Heart right ventricle (tissue), 16 donors: ENCODE results near the gene GPC5. TPM values are rescaled to one million over a fixed set of nuclear protein-coding genes. Genes with fewer than 3 reads are reported as not detected.
"Not testable (repeated sequence)": the region's sequence is repeated elsewhere in the genome, so short reads cannot be mapped to it uniquely, and the experiment has no call there.

Experiments used
- ATAC-seq, 8 donors: fragments of 200-7000 bp; cut with Tn5 transposase; one replicate each; pipeline ENCODE4 v1.9.1; 2020; ENCODE audit warnings: mild to moderate bottlenecking in 8 of 8, moderate library complexity in 8 of 8, moderate number of reproducible peaks in 1 of 8
- DNase-seq, 2 donors: peaks; one replicate each; pipeline ENCODE4 v3.0.0-alpha.2; 2020
- H3K27ac ChIP-seq, 10 donors: fragments of 200-600 bp; sonication (generic) in 2 of 10; one replicate each; pipeline versions ENCODE4 v1.5.0 to v1.8.0; 2020 to 2022; ENCODE audit warnings: mild to moderate bottlenecking in 3 of 10
- H3K27me3 ChIP-seq, 7 donors: fragments of 200-600 bp; one replicate each; pipeline ENCODE4 v1.8.0; 2021 to 2022; ENCODE audit warnings: mild to moderate bottlenecking in 2 of 7
- H3K36me3 ChIP-seq, 9 donors: fragments of 200-600 bp; sonication (generic) in 1 of 9; one replicate each; pipeline versions ENCODE4 v1.5.0 to v1.8.0; 2020 to 2022; ENCODE audit warnings: mild to moderate bottlenecking in 2 of 9
- H3K4me1 ChIP-seq, 9 donors: fragments of 200-600 bp; sonication (generic) in 1 of 9; one replicate each; pipeline versions ENCODE4 v1.5.0 to v1.8.0; 2020 to 2022; ENCODE audit warnings: mild to moderate bottlenecking in 4 of 9
- H3K4me3 ChIP-seq, 10 donors: fragments of 200-600 bp; sonication (generic) in 2 of 10; one replicate each; pipeline versions ENCODE4 v1.5.0 to v1.8.0; 2020 to 2022; ENCODE audit warnings: mild to moderate bottlenecking in 7 of 10, moderate library complexity in 2 of 10
- H3K9me3 ChIP-seq, 11 donors: fragments of 200-600 bp in 10 of 11; sonication (generic) in 2 of 11; one replicate each; pipeline versions ENCODE4 v1.5.0 to v1.8.0; 2013 to 2022; ENCODE audit warnings: mild to moderate bottlenecking in 2 of 11, control low read depth in 1 of 11, moderate library complexity in 1 of 11
- WGBS, 2 donors: extraction: QIAGEN DNeasy Blood & Tissue Kit; methylation state at CpG; one replicate each; pipeline ENCODE4 v1.1.7; 2013; ENCODE audit warnings: inconsistent platforms in 1 of 2; 5-methylcytosine and 5-hydroxymethylcytosine counted together
- intact Hi-C, 10 donors: fragments of 100-400 bp; cut with DNase I; formaldehyde crosslinking; loops; one replicate each; pipeline versions ENCODE4 v1.11.1 to v1.14.2; 2022
- polyA plus RNA-seq, 2 donors: library from polyadenylated mRNA; stranded (reverse); fragments of 200-250 nt; gene quantifications; one replicate each; pipeline ENCODE4 v1.2.3, GENCODE V29; 2013
- total RNA-seq, 10 donors: library from RNA; stranded (reverse); fragmentation: NEBNext Ultra II Directional in 3 of 10; extraction: Animal tissue kit (Norgen Biotek cat#: 25700) in 3 of 10; gene quantifications; one replicate each; pipeline versions ENCODE4 v1.2.1 to v1.2.4, GENCODE V29; 2021 to 2023
- TF ChIP-seq, protein P1 (sequence below), 9 donors: fragments of 200-600 bp; sonication (generic) in 2 of 9; IDR thresholded peaks; one replicate each; pipeline versions ENCODE4 v1.5.0 to v1.8.0; 2021 to 2022; ENCODE audit warnings: antibody characterized with exemption in 9 of 9, mild to moderate bottlenecking in 5 of 9, moderate library complexity in 1 of 9
- donor health status: Arrhythmogenic right ventricular cardiomyopathy.
- donor health status: ischemic (EF 13 %, LVEDD 7.1; RV severe dilation, severe dysfunction).
- donor health status: healthy with polysubstance abuse.
- donor health status: DM: no; HTN: yes; CAD: no.
- donor health status: DM: no; HTN: no; CAD: no.
- donor health status: ischemic (EF 25% LVEDD 6.9; RV normal size, moderate dysfunction).
- donor health status: ischemic (EF 25% LVEDD 5.7; RV mildly dilated, moderate dysfunction).
- donor health status: healthy.
- donor health status: DM: yes; HTN: yes; CAD: no.
- donor health status: Ischemic cardiomyopathy.
- donor health status: ischemic (EF 35%, LVEDD 5.7; RV mildly dilated, moderate dysfunction).
- donor health status: nonischemic (EF 11% LVEDD 7.7; RV severe dilation, severe dysfunction).
- donor health status: DM: yes; HTN: yes; CAD: no.
- donor health status: PGD.
- donor health status: ischemic (EF 29% LVEDD 5.4; RV normal size, mild dysfunction).
- donor health status: nonischemic (EF 23%, LVEDD 6.1; RV moderate dilation, normal function).

Gene GPC5
- total and polyA plus RNA-seq, 12 donors, result 0.01 to 3.5 (median 0.70) TPM; not detected in 1

DNA sequence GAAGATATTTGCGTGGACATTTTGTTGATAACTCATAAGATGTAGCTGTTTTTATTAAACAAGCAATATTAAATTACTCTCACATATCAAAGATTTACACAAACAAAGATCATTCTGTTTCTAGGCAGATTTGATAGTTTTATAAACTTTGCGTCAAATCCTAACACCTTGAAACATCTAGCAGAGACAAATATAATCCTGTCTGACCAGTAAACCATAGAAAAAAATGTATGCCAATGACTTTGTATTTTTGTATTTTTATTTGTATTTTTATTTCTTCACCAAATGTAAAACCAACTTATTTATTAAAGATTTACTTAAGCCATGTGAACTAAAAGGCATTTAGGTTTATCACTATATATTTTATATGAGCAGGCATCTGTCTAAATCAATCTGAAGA lies 494.6 kb downstream of the GPC5 start:
- H3K9me3 ChIP-seq, result peaks cover 0 to 48% (median 0%) of the 10 kb centered on the region in 11 donors
- TF ChIP-seq, protein P1, sequence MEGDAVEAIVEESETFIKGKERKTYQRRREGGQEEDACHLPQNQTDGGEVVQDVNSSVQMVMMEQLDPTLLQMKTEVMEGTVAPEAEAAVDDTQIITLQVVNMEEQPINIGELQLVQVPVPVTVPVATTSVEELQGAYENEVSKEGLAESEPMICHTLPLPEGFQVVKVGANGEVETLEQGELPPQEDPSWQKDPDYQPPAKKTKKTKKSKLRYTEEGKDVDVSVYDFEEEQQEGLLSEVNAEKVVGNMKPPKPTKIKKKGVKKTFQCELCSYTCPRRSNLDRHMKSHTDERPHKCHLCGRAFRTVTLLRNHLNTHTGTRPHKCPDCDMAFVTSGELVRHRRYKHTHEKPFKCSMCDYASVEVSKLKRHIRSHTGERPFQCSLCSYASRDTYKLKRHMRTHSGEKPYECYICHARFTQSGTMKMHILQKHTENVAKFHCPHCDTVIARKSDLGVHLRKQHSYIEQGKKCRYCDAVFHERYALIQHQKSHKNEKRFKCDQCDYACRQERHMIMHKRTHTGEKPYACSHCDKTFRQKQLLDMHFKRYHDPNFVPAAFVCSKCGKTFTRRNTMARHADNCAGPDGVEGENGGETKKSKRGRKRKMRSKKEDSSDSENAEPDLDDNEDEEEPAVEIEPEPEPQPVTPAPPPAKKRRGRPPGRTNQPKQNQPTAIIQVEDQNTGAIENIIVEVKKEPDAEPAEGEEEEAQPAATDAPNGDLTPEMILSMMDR (IDR thresholded peaks at IDR 0.05), result no peak
- H3K4me1 ChIP-seq, result no peaks in the 10 kb centered on the region
- intact Hi-C loops, result no loop called here
- H3K27ac ChIP-seq, result no peak overlapping the region
- H3K4me3 ChIP-seq, result no peak overlapping the region
- 96 to 97% methylated on average over 2 of the region's 2 CpGs for WGBS, 2 donors
- DNase-seq (no peak), ATAC-seq (no peak)
- H3K36me3 ChIP-seq, result no peaks in the 10 kb centered on the region
- H3K27me3 ChIP-seq, result no peaks in the 10 kb centered on the region

DNA sequence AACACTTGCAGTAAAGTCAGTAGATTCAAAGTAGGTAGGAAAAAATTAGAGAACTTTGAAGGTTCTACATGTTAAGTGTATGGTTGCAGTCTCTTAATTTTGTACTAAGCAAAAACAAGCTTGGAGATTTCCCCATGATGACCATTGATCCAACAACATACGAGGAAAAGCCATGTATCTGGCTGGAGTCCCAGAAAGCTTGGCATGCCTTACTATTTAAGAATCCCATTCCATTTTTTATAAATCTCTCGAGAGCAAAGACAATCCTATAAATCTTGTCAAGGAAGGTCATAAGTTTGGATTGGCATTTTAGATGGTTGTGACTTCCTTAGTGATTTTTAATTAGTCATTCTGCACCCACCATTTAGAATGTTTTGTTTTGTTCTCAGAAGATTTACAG lies 495.9 kb downstream of the GPC5 start:
- DNase-seq, result no peak
- TF ChIP-seq, protein P1 (IDR thresholded peaks at IDR 0.05), result no peak
- WGBS, 2 donors, result 9 to 12% methylated on average over 2 of the region's 2 CpGs
- Histone ChIP-seq H3K4me3 (no peak overlapping the region), H3K9me3 (peaks cover 0 to 48% (median 0%) of the 10 kb centered on the region in 11 donors), H3K27ac (no peak overlapping the region), H3K4me1 (no peaks in the 10 kb centered on the region), H3K36me3 (no peaks in the 10 kb centered on the region), H3K27me3 (no peaks in the 10 kb centered on the region)
- no peak for ATAC-seq
- intact Hi-C loops, result no loop called here

DNA sequence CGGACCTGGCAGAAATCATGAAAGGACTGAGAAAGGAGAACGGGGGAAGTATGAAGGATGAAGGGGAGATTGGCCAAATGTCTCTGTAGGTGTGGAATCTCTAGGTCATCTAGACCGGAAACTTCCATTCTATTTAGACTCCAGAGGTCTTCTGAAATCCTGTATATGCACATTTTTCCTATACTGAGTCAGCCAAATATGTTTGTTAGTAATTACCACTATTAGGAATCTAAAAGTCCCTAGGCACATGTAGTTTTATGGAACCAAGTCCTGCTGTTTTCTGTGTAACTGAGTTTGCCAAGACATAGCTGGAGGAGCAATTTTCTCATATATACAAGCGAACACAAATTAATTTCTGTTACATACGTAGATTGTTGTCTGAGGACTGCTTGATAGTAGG lies 498.1 kb downstream of the GPC5 start:
- DNase-seq, result no peak
- no peaks in the 10 kb centered on the region for H3K27me3 ChIP-seq
- WGBS, 2 donors, result 71 to 84% methylated on average over 5 of the region's 5 CpGs
- intact Hi-C loops, result no loop called here
- no peaks in the 10 kb centered on the region for H3K4me1 ChIP-seq
- no peak overlapping the region for H3K4me3 ChIP-seq
- TF ChIP-seq, protein P1 (IDR thresholded peaks at IDR 0.05), result no peak
- peaks cover 0 to 43% (median 0%) of the 10 kb centered on the region in 11 donors for H3K9me3 ChIP-seq
- no peak for ATAC-seq
- no peak overlapping the region for H3K27ac ChIP-seq
- H3K36me3 ChIP-seq, result no peaks in the 10 kb centered on the region

DNA sequence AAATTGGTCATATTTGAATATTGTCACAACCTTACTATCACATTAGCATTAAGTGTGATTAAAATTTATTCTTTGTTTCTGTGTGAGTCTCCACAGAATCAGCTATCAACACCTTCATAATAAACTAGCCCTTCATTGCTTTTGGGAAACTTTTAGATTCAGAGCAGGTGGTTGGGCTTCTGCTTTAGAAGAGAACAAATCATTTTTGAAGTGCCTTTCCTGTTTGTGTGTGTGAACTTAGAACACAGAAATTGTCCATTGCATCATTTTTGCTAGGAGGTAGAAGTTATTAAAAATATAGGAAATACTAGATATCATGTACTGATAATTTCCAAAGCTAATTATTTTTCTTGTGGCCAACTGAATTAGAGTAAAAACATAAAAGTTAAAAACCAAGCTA lies 500.6 kb downstream of the GPC5 start:
- DNase-seq, ATAC-seq, H3K27ac ChIP-seq, H3K4me1 ChIP-seq, H3K36me3 ChIP-seq, intact Hi-C loops, H3K4me3 ChIP-seq, H3K27me3 ChIP-seq: not testable (repeated sequence)
- H3K9me3 ChIP-seq, result peaks cover 0 to 19% (median 0%) of the 10 kb centered on the region in 11 donors

DNA sequence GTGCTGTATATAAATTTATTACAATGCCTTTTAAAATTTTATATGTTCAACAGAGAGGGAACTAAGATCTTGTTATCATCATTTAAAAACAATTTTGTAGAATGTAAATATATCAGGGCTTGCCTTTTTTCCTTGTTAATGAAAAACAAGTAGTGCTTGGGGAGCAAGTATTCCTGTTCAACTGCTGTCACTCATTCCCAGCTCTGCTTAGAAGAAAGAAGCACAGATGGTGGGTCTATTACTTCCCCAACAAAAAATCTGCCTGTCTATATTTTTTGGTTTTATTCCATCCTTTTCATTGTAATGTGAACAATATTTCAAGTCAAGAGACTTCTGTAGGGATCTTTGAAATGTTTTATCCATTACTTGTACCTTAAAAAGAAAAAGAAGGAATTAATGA lies 503.9 kb downstream of the GPC5 start:
- TF ChIP-seq, protein P1 (IDR thresholded peaks at IDR 0.05), result no peak

More for the DNA sequence above, 503.9 kb downstream of the GPC5 start:
- ATAC-seq (no peak), DNase-seq (no peak)
- no peak overlapping the region for H3K27ac ChIP-seq
- intact Hi-C loops, result no loop called here
- no peaks in the 10 kb centered on the region for H3K9me3 ChIP-seq
- H3K36me3 ChIP-seq, result no peaks in the 10 kb centered on the region
- no peak overlapping the region for H3K4me3 ChIP-seq
- H3K4me1 ChIP-seq, result no peaks in the 10 kb centered on the region
- no peaks in the 10 kb centered on the region for H3K27me3 ChIP-seq
